SU-DHL-6 (cell line): ENCODE results near the gene FOXN3.

Experiments used
- H2AFZ ChIP-seq: fragments of 200-600 bp; sonication (generic); 2 replicates; pipeline ENCODE4 v1.6.1; 2014; ENCODE audit warnings: low read depth, mild to moderate bottlenecking, moderate library complexity, mixed read lengths, antibody characterized with exemption, low read length; ENCODE audit not compliant: severe bottlenecking
- H3F3A ChIP-seq: fragments of 200-600 bp; shearing (Covaris generic); 2 replicates; pipeline ENCODE4 v1.6.0; 2016; ENCODE audit warnings: antibody characterized with exemption, mild to moderate bottlenecking; ENCODE audit not compliant: insufficient read depth
- H3K27ac ChIP-seq: fragments of 200-600 bp; sonication (generic); 2 replicates; pipeline ENCODE4 v1.5.1; 2016; ENCODE audit warnings: low read depth, mild to moderate bottlenecking, low read length, moderate library complexity, mixed read lengths
- H3K27me3 ChIP-seq: fragments of 200-600 bp; sonication (generic), shearing (Covaris generic); 2 replicates; pipeline ENCODE4 v1.6.0; 2014; ENCODE audit warnings: mild to moderate bottlenecking, low read length
- H3K36me3 ChIP-seq: fragments of 200-600 bp; sonication (generic); 2 replicates; pipeline ENCODE4 v1.6.1; 2014; ENCODE audit warnings: mild to moderate bottlenecking, low read length, mixed read lengths
- H3K4me2 ChIP-seq: fragments of 300-600, 200-600 bp; shearing (Covaris generic), sonication (generic); 2 replicates; pipeline ENCODE4 v1.6.0; 2014; ENCODE audit warnings: low read length, low read depth, mild to moderate bottlenecking; ENCODE audit not compliant: poor library complexity, severe bottlenecking
- H3K4me3 ChIP-seq: fragments of 200-600 bp; sonication (generic); 2 replicates; pipeline ENCODE4 v1.5.1; 2014; ENCODE audit warnings: antibody characterized with exemption, low read length, mild to moderate bottlenecking, mixed read lengths; ENCODE audit not compliant: insufficient read depth, poor library complexity, severe bottlenecking
- H3K79me2 ChIP-seq: fragments of 200-600 bp; sonication (generic); 2 replicates; pipeline ENCODE4 v1.6.1; 2014; ENCODE audit warnings: mild to moderate bottlenecking, low read length, moderate library complexity; ENCODE audit not compliant: insufficient read depth
- H3K9ac ChIP-seq: fragments of 200-600 bp; sonication (generic); 2 replicates; pipeline ENCODE4 v1.7.0; 2014; ENCODE audit warnings: mild to moderate bottlenecking, low read length
- H3K9me2 ChIP-seq: fragments of 200-600 bp; sonication (generic); replicated peaks from 2 replicates; pipeline ENCODE4 v1.6.1; 2014; ENCODE audit warnings: low read length; ENCODE audit not compliant: insufficient read depth
- H3K9me3 ChIP-seq: fragments of 200-600 bp; sonication (generic); 2 replicates; pipeline ENCODE4 v1.6.1; 2014; ENCODE audit warnings: low read length, mixed read lengths; ENCODE audit not compliant: insufficient read depth
- H4K20me1 ChIP-seq: fragments of 200-600 bp; sonication (generic); 2 replicates; pipeline ENCODE4 v1.6.1; 2014; ENCODE audit warnings: low read depth, mild to moderate bottlenecking, antibody characterized with exemption, low read length, moderate library complexity, mixed read lengths
- CTCF ChIP-seq: fragments of 200-600 bp; sonication (generic); IDR thresholded peaks from one replicate; pipeline ENCODE4 v1.5.1; 2017; ENCODE audit warnings: antibody characterized with exemption, mild to moderate bottlenecking, low read length, moderate library complexity; ENCODE audit not compliant: insufficient read depth, poor library complexity, severe bottlenecking
- EZH2phosphoT487 ChIP-seq: fragments of 200-600 bp; sonication (generic), shearing (Covaris generic); conservative IDR thresholded peaks from 2 replicates; pipeline ENCODE4 v1.6.1; 2018; ENCODE audit warnings: mild to moderate bottlenecking, antibody characterized with exemption, low read length, moderate library complexity, mixed read lengths

FOXN3 gene

GRCh38 chr14:89236851-89237250, 180.2 kb downstream of the FOXN3 start:
- no peak overlapping the region for H3K4me3 ChIP-seq
- H3K27me3 ChIP-seq: no peaks in the 10 kb centered on the region
- H3K9me3 ChIP-seq: no peaks in the 10 kb centered on the region
- TF ChIP-seq CTCF: no peak
- no peak for TF ChIP-seq EZH2phosphoT487
- no peaks in the 10 kb centered on the region for H3F3A ChIP-seq
- H3K9ac ChIP-seq: no peak overlapping the region
- no peaks in the 10 kb centered on the region for H3K9me2 ChIP-seq
- no peaks in the 10 kb centered on the region for H3K36me3 ChIP-seq
- H3K27ac ChIP-seq: no peak overlapping the region
- H3K4me2 ChIP-seq: no peak overlapping the region
- no peaks in the 10 kb centered on the region for H4K20me1 ChIP-seq
- no peak overlapping the region for H2AFZ ChIP-seq
- peaks cover 63% of the 10 kb centered on the region for H3K79me2 ChIP-seq

DNA sequence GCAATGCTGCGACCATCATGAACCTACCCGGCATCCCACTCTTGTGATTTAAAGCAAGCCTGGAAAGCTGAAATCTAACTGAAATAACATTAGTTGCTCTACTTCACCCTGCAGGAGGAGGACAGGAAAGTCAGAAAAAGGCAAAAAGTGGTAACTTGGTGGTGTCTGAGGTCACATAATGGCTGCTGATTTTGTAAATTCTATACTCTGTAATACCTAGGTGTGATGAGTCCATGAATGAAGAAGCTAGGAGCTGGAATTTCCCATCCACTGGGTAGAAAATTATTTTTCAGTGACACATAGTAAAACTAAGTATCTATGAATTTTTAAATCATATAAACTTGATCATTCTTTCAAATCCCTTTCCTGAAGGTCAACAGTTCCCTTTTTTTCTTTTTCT, 183.8 kb downstream of the FOXN3 start:
- peaks cover 60% of the 10 kb centered on the region for H3K79me2 ChIP-seq
- H3K27me3 ChIP-seq: no peaks in the 10 kb centered on the region

GRCh38 chr14:89232265-89233070, 184.6 kb downstream of the FOXN3 start:
- Histone ChIP-seq H3K9me3 (no peaks in the 10 kb centered on the region), H3K9me2 (no peaks in the 10 kb centered on the region), H4K20me1 (no peaks in the 10 kb centered on the region), H3K4me3 (no peak overlapping the region), H3K27ac (no peak overlapping the region), H3K9ac (no peak overlapping the region), H3K4me2 (no peak overlapping the region), H3K36me3 (no peaks in the 10 kb centered on the region), H2AFZ (no peak overlapping the region), H3K79me2 (peaks cover 54% of the 10 kb centered on the region), H3F3A (no peaks in the 10 kb centered on the region), H3K27me3 (no peaks in the 10 kb centered on the region)
- TF ChIP-seq EZH2phosphoT487: no peak
- TF ChIP-seq CTCF: no peak

More for the DNA sequence above, 183.8 kb downstream of the FOXN3 start:
- H3K4me2 ChIP-seq: no peak overlapping the region
- no peak overlapping the region for H3K9ac ChIP-seq
- no peak for TF ChIP-seq EZH2phosphoT487
- TF ChIP-seq CTCF: no peak
- no peak overlapping the region for H2AFZ ChIP-seq
- no peak overlapping the region for H3K4me3 ChIP-seq
- H4K20me1 ChIP-seq: no peaks in the 10 kb centered on the region
- H3K9me2 ChIP-seq: no peaks in the 10 kb centered on the region
- H3K36me3 ChIP-seq: no peaks in the 10 kb centered on the region
- H3F3A ChIP-seq: no peaks in the 10 kb centered on the region
- H3K27ac ChIP-seq: no peak overlapping the region
- H3K9me3 ChIP-seq: no peaks in the 10 kb centered on the region
